Measurements from ENCODE around the gene ADD1. TPM values are rescaled to one million over a fixed set of nuclear protein-coding genes. Genes with fewer than 3 reads are reported as not detected.

Gene ADD1
- total RNA-seq, 1 experiment from 2014 or later: 163 TPM

- Histone ChIP-seq H3K4me1 (ENCODE audit: insufficient read depth, low read length) (no peaks in the 10 kb centered on the region), H3K18ac (ENCODE audit: insufficient read length, low read depth, low read length) (no peak overlapping the region), H3K56ac (ENCODE audit: insufficient read length, low read depth, low read length) (no peak overlapping the region), H2BK20ac (ENCODE audit: low read depth, low read length, poor library complexity, severe bottlenecking) (no peak overlapping the region), H3K14ac (ENCODE audit: insufficient read depth, low read length) (no peak overlapping the region), H4K5ac (ENCODE audit: insufficient read length, low read depth, low read length) (no peak overlapping the region), H2BK120ac (ENCODE audit: low read depth, low read length, poor library complexity, severe bottlenecking) (no peak overlapping the region), H3K27ac (ENCODE audit: insufficient read length, low read depth, low read length) (no peak overlapping the region), H4K91ac (ENCODE audit: insufficient read length, low read depth, low read length) (no peak overlapping the region), H2BK5ac (ENCODE audit: insufficient read length, low read length) (no peak overlapping the region), H2AFZ (ENCODE audit: low read length) (no peak overlapping the region), H3T11ph (ENCODE audit: low read length) (no peak overlapping the region), H2BK12ac (ENCODE audit: insufficient read length, low read depth, low read length) (no peak overlapping the region), H3K4me2 (ENCODE audit: insufficient read depth, insufficient read length, low read length) (no peak overlapping the region), H3K4ac (ENCODE audit: low read depth, low read length) (no peak overlapping the region), H2BK15ac (ENCODE audit: low read depth, low read length) (no peak overlapping the region), H3K9ac (ENCODE audit: extremely low read depth, insufficient read length, low read length) (no peak overlapping the region), H4K8ac (replicated peaks; ENCODE audit: insufficient read length, low read depth, low read length) (no peak overlapping the region), H3K79me1 (ENCODE audit: insufficient read depth, low read depth, low read length, poor library complexity, severe bottlenecking) (no peaks in the 10 kb centered on the region), H2AK5ac (ENCODE audit: insufficient read length, low read length) (no peak overlapping the region), H3K23me2 (ENCODE audit: insufficient read length, low read depth, low read length, poor library complexity, severe bottlenecking) (no peaks in the 10 kb centered on the region), H4K20me1 (ENCODE audit: control insufficient read depth, insufficient read depth, insufficient read length) (peaks cover 5% of the 10 kb centered on the region), H3K27me3 (ENCODE audit: insufficient read depth, low read length) (no peaks in the 10 kb centered on the region), H3K23ac (ENCODE audit: insufficient read length, low read depth, low read length) (no peak overlapping the region), H3K79me2 (ENCODE audit: insufficient read depth, low read length) (no peaks in the 10 kb centered on the region), H3K9me3 (ENCODE audit: control insufficient read depth, low read depth, low read length) (no peaks in the 10 kb centered on the region)
- Mint-ChIP-seq H3K9me3 (no peaks in the 10 kb centered on the region), H3K27me3 (ENCODE audit: low read depth) (no peaks in the 10 kb centered on the region), H3K4me3 (no peak overlapping the region), H3K36me3 (ENCODE audit: insufficient read depth in 1 of 3, low read depth in 3 of 3) (0 out of 7 replicates have a peak, but pooled peaks cover 0 to 2% (median 0%) of the 10 kb centered on the region in 3 experiments), H3K27ac (no peak overlapping the region), H3K4me1 (peaks cover 8 to 14% of the 10 kb centered on the region in 2 experiments)
- no peak for TF ChIP-seq CTCF (conservative IDR thresholded peaks at IDR 0.05)
- WGBS (ENCODE audit: extremely low coverage, insufficient read length, low lambda C conversion rate): no CpG with 5 or more reads among the region's 10 CpGs
- no peak for DNase-seq
Measured at GRCh38 chr4:2804449-2804972, 39.1 kb upstream of the ADD1 start.
